ENCODE results near the gene ATRNL1.
"Not testable (repeated sequence)": the region's sequence is repeated elsewhere in the genome, so short reads cannot be mapped to it uniquely, and the experiment has no call there.

ATRNL1 gene

GRCh38 chr10:115092258-115092554 is 959 bp upstream of the ATRNL1 start:
- FAIRE-seq (no peak), DNase-seq (ENCODE audit: insufficient read length, low spot score) (no peak)

GRCh38 chr10:115092555-115093285 is 445 bp upstream of the ATRNL1 start:
- FAIRE-seq (no peak), DNase-seq (ENCODE audit: insufficient read length, low spot score) (peak; percentile 27)

- DNase-seq (ENCODE audit: insufficient read length, low spot score) = peak; percentile 40
- no peak for FAIRE-seq
These were observed 727 bp downstream of the ATRNL1 start for GRCh38 chr10:115093776-115094408.

GRCh38 chr10:115094416-115095140 is 1.4 kb downstream of the ATRNL1 start:
- FAIRE-seq = no peak
- no peak for DNase-seq (ENCODE audit: insufficient read length, low spot score)

GRCh38 chr10:115095758-115096157 is 2.6 kb downstream of the ATRNL1 start:
- FAIRE-seq (no peak), DNase-seq (ENCODE audit: insufficient read length, low spot score) (no peak)

- no peak for FAIRE-seq
- no peak for DNase-seq (ENCODE audit: insufficient read length, low spot score)
These were observed 10.5 kb downstream of the ATRNL1 start for GRCh38 chr10:115103700-115104099.

- not testable (repeated sequence) for FAIRE-seq; DNase-seq (ENCODE audit: insufficient read length, low spot score)
These were observed 12.2 kb downstream of the ATRNL1 start for GRCh38 chr10:115105411-115105810.

GRCh38 chr10:115107830-115108229 is 14.7 kb downstream of the ATRNL1 start:
- FAIRE-seq (no peak), DNase-seq (ENCODE audit: insufficient read length, low spot score) (no peak)

GRCh38 chr10:115117301-115117700 is 24.1 kb downstream of the ATRNL1 start:
- no peak for FAIRE-seq

GRCh38 chr10:115118346-115118745 is 25.2 kb downstream of the ATRNL1 start:
- DNase-seq (ENCODE audit: insufficient read length, low spot score) (no peak), FAIRE-seq (no peak)

More at GRCh38 chr10:115117301-115117700, 24.1 kb downstream of the ATRNL1 start:
- no peak for DNase-seq (ENCODE audit: insufficient read length, low spot score)

GRCh38 chr10:115125505-115125904 is 32.3 kb downstream of the ATRNL1 start:
- DNase-seq (ENCODE audit: insufficient read length, low spot score) (no peak), FAIRE-seq (no peak)

GRCh38 chr10:115129752-115130151 is 36.6 kb downstream of the ATRNL1 start:
- FAIRE-seq = no peak
- no peak for DNase-seq (ENCODE audit: insufficient read length, low spot score)

- no peak for DNase-seq (ENCODE audit: insufficient read length, low spot score)
- FAIRE-seq = no peak
These were observed 43.5 kb downstream of the ATRNL1 start for GRCh38 chr10:115136616-115137015.

GRCh38 chr10:115141254-115141653 is 48.1 kb downstream of the ATRNL1 start:
- no peak for FAIRE-seq

GRCh38 chr10:115157357-115157756 is 64.2 kb downstream of the ATRNL1 start:
- DNase-seq (ENCODE audit: insufficient read length, low spot score) (no peak), FAIRE-seq (no peak)

More at GRCh38 chr10:115141254-115141653, 48.1 kb downstream of the ATRNL1 start:
- DNase-seq (ENCODE audit: insufficient read length, low spot score) = no peak

GRCh38 chr10:115163129-115163528 is 70.0 kb downstream of the ATRNL1 start:
- no peak for FAIRE-seq

GRCh38 chr10:115164220-115164619 is 71.1 kb downstream of the ATRNL1 start:
- FAIRE-seq (no peak), DNase-seq (ENCODE audit: insufficient read length, low spot score) (no peak)

More at GRCh38 chr10:115163129-115163528, 70.0 kb downstream of the ATRNL1 start:
- no peak for DNase-seq (ENCODE audit: insufficient read length, low spot score)

- FAIRE-seq (no peak), DNase-seq (ENCODE audit: insufficient read length, low spot score) (no peak)
These were observed 74.6 kb downstream of the ATRNL1 start for GRCh38 chr10:115167751-115168150.

- DNase-seq (ENCODE audit: insufficient read length, low spot score) (no peak), FAIRE-seq (no peak)
These were observed 78.3 kb downstream of the ATRNL1 start for GRCh38 chr10:115171392-115171960.

- DNase-seq (ENCODE audit: insufficient read length, low spot score) (no peak), FAIRE-seq (no peak)
These were observed 80.8 kb downstream of the ATRNL1 start for GRCh38 chr10:115173915-115174443.

- not testable (repeated sequence) for FAIRE-seq; DNase-seq (ENCODE audit: insufficient read length, low spot score)
These were observed 114.1 kb downstream of the ATRNL1 start for GRCh38 chr10:115207276-115207675.
